ENCODE data around the gene ZNF532. TPM values are rescaled to one million over a fixed set of nuclear protein-coding genes. Genes with fewer than 3 reads are reported as not detected.

Gene ZNF532
- total RNA-seq, 1 experiment from 2014 or later: 49.8 TPM

GRCh38 chr18:58887613-58887963 lies 22.9 kb downstream of the ZNF532 start:
- no TSS peak for BruUV-seq (replicated peaks)
- H3K27ac ChIP-seq (ENCODE audit: low read length): peak overlapping the region; percentile 86
- DNase-seq (ENCODE audit: low read depth, low spot score) (no peak), ATAC-seq (peak; percentile 86)
- no peaks in the 10 kb centered on the region for H3K27me3 ChIP-seq (ENCODE audit: control insufficient read depth, insufficient read depth, low read length)
- no peaks in the 10 kb centered on the region for H3K36me3 ChIP-seq (ENCODE audit: control insufficient read depth, insufficient read depth, low read length)
- intact Hi-C loops (cut with micrococcal nuclease; ENCODE audit: unreplicated experiment) (no loop called here), in situ Hi-C loops (cut with HindIII; ENCODE audit: low pct_unique_long_range_greater_than_20kb, low sequenced_read_pairs) (no loop called here)
- TF ChIP-seq TCF7L2 (IDR thresholded peaks at IDR 0.05; ENCODE audit: low read depth, low read length) (no peak), POLR2AphosphoS5 (IDR thresholded peaks at IDR 0.05; ENCODE audit: low read depth, low read length) (no peak), CTCF (IDR thresholded peaks at IDR 0.05) (no peak), REST (IDR thresholded peaks at IDR 0.05; ENCODE audit: insufficient read depth in 1 of 2, low read depth in 2 of 2, low read length in 1 of 2) (no peak), SIN3A (IDR thresholded peaks at IDR 0.05; ENCODE audit: borderline replicate concordance, insufficient read depth, low read depth, low read length) (no peak)
- ChIA-PET POLR2A (no interaction called here), CTCF (no interaction called here)
- peak overlapping the region in 1 of 2 experiments; percentile 21; a peak in 2 of 4 replicates for H3K4me3 ChIP-seq (ENCODE audit: low read depth in 2 of 2, low read length in 2 of 2)
- H3K4me1 ChIP-seq (ENCODE audit: control insufficient read depth, insufficient read depth, low read length): peaks cover 18% of the 10 kb centered on the region
- no peaks in the 10 kb centered on the region for H3K9me3 ChIP-seq (ENCODE audit: control insufficient read depth, insufficient read depth, low read depth, low read length)

- CTCF ChIA-PET: no interaction called here
- H3K27me3 ChIP-seq (ENCODE audit: control insufficient read depth, insufficient read depth, low read length): no peaks in the 10 kb centered on the region
- no peak for ATAC-seq
- no peak for DNase-seq (ENCODE audit: low read depth, low spot score)
- peaks cover 15% of the 10 kb centered on the region for H3K4me1 ChIP-seq (ENCODE audit: control insufficient read depth, insufficient read depth, low read length)
- no peaks in the 10 kb centered on the region for H3K9me3 ChIP-seq (ENCODE audit: control insufficient read depth, insufficient read depth, low read depth, low read length)
- H3K27ac ChIP-seq (ENCODE audit: low read length): peak overlapping the region; percentile 80
- POLR2A ChIA-PET: no interaction called here
- H3K4me3 ChIP-seq (ENCODE audit: low read depth in 2 of 2, low read length in 2 of 2): peak overlapping the region in 1 of 2 experiments; percentile 30; a peak in 2 of 4 replicates
- no peak for TF ChIP-seq REST (IDR thresholded peaks at IDR 0.05; ENCODE audit: insufficient read depth in 1 of 2, low read depth in 2 of 2, low read length in 1 of 2)
- no peak for TF ChIP-seq CTCF (IDR thresholded peaks at IDR 0.05)
- BruUV-seq (replicated peaks): no TSS peak
- in situ Hi-C loops (cut with HindIII; ENCODE audit: low pct_unique_long_range_greater_than_20kb, low sequenced_read_pairs): no loop called here
- intact Hi-C loops (cut with micrococcal nuclease; ENCODE audit: unreplicated experiment): no loop called here
- no peaks in the 10 kb centered on the region for H3K36me3 ChIP-seq (ENCODE audit: control insufficient read depth, insufficient read depth, low read length)
These were observed 27.1 kb downstream of the ZNF532 start for GRCh38 chr18:58891776-58892175.
